Subcutaneous abdominal adipose tissue (tissue), 5 donors: ENCODE results near the gene FOXO6.

ENCODE experiments used
- H3K27ac ChIP-seq: one replicate; pipeline ENCODE4 v1.7.0; 2013; ENCODE audit warnings: low read depth, mild to moderate bottlenecking, inconsistent platforms, low read length, moderate library complexity
- H3K27me3 ChIP-seq, 5 donors: one replicate each; pipeline ENCODE4 v1.7.0; 2013; ENCODE audit warnings: low read length in 5 of 5, inconsistent platforms in 1 of 5; ENCODE audit not compliant: control insufficient read depth in 5 of 5, insufficient read depth in 4 of 5
- H3K36me3 ChIP-seq, 5 donors: one replicate each; pipeline ENCODE4 v1.7.0; 2013; ENCODE audit warnings: low read length in 5 of 5; ENCODE audit not compliant: control insufficient read depth in 5 of 5, insufficient read depth in 5 of 5
- H3K4me1 ChIP-seq, 5 donors: one replicate each; pipeline ENCODE4 v1.7.0; 2013; ENCODE audit warnings: low read length in 5 of 5, mild to moderate bottlenecking in 3 of 5, moderate library complexity in 1 of 5; ENCODE audit not compliant: control insufficient read depth in 5 of 5, insufficient read depth in 5 of 5
- H3K4me3 ChIP-seq, 5 donors: one replicate each; pipeline ENCODE4 v1.7.0; 2013; ENCODE audit warnings: low read length in 5 of 5, low read depth in 1 of 5
- H3K9ac ChIP-seq, 5 donors: one replicate each; pipeline ENCODE4 v1.7.0; 2013; ENCODE audit warnings: low read length in 5 of 5, mild to moderate bottlenecking in 4 of 5, moderate library complexity in 3 of 5
- H3K9me3 ChIP-seq, 5 donors: one replicate each; pipeline ENCODE4 v1.7.0; 2013; ENCODE audit warnings: low read length in 5 of 5; ENCODE audit not compliant: control insufficient read depth in 5 of 5
- donor health status: healthy.
- donor health status: healthy.
- donor health status: healthy.
- donor health status: healthy.
- donor health status: healthy.

FOXO6 gene

GRCh38 chr1:41319807-41320711 lies 41.2 kb upstream of the FOXO6 start:
- H3K4me1 ChIP-seq: peaks cover 0 to 9% (median 0%) of the 10 kb centered on the region in 5 donors
- H3K9ac ChIP-seq: no peak overlapping the region
- no peaks in the 10 kb centered on the region for H3K36me3 ChIP-seq
- H3K27ac ChIP-seq: no peak overlapping the region
- H3K4me3 ChIP-seq: no peak overlapping the region
- H3K9me3 ChIP-seq: no peaks in the 10 kb centered on the region
- H3K27me3 ChIP-seq: peaks cover 0 to 10% (median 4%) of the 10 kb centered on the region in 5 donors

- H3K4me1 ChIP-seq: peaks cover 0 to 9% (median 0%) of the 10 kb centered on the region in 5 donors
- no peaks in the 10 kb centered on the region for H3K36me3 ChIP-seq
- H3K4me3 ChIP-seq: no peak overlapping the region
- H3K9ac ChIP-seq: no peak overlapping the region
- peaks cover 0 to 4% (median 0%) of the 10 kb centered on the region in 5 donors for H3K27me3 ChIP-seq
- no peak overlapping the region for H3K27ac ChIP-seq
- H3K9me3 ChIP-seq: no peaks in the 10 kb centered on the region
Measured at GRCh38 chr1:41320895-41321676, 40.1 kb upstream of the FOXO6 start.

- H3K27me3 ChIP-seq: peaks cover 0 to 4% (median 0%) of the 10 kb centered on the region in 5 donors
- H3K36me3 ChIP-seq: no peaks in the 10 kb centered on the region
- H3K9me3 ChIP-seq: no peaks in the 10 kb centered on the region
- peaks cover 0 to 9% (median 0%) of the 10 kb centered on the region in 5 donors for H3K4me1 ChIP-seq
- no peak overlapping the region for H3K9ac ChIP-seq
- no peak overlapping the region for H3K4me3 ChIP-seq
- H3K27ac ChIP-seq: no peak overlapping the region
Measured at GRCh38 chr1:41322101-41322661, 39.1 kb upstream of the FOXO6 start.

- Histone ChIP-seq H3K4me1 (peaks cover 0 to 9% (median 0%) of the 10 kb centered on the region in 5 donors), H3K27me3 (peaks cover 0 to 4% (median 0%) of the 10 kb centered on the region in 5 donors), H3K9ac (no peak overlapping the region), H3K36me3 (no peaks in the 10 kb centered on the region), H3K27ac (no peak overlapping the region), H3K9me3 (no peaks in the 10 kb centered on the region), H3K4me3 (no peak overlapping the region)
Measured at GRCh38 chr1:41322835-41323234, 38.4 kb upstream of the FOXO6 start.

DNA sequence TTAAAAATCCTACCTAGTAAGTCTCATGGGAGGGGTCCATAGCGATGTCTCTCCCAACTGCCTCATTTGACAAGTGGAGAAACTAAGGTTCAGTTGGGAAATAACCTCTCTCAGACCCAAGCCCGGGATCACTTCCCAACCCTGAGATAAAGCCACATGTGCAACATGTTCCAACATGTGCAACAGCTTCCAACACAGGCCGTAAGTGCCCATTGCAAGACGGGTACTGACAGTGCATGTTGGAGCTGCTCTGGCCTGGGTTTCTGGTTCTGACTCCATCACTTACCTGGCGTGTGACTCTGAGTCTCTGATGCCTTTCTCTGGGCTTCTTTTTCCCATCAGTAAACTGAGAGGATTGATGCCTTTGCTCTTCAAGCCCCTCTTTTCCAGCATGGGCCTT lies 38.0 kb upstream of the FOXO6 start:
- Histone ChIP-seq H3K4me1 (peaks cover 0 to 9% (median 0%) of the 10 kb centered on the region in 5 donors), H3K4me3 (no peak overlapping the region), H3K36me3 (no peaks in the 10 kb centered on the region), H3K9ac (no peak overlapping the region), H3K27me3 (peaks cover 0 to 4% (median 0%) of the 10 kb centered on the region in 5 donors), H3K9me3 (no peaks in the 10 kb centered on the region), H3K27ac (no peak overlapping the region)

DNA sequence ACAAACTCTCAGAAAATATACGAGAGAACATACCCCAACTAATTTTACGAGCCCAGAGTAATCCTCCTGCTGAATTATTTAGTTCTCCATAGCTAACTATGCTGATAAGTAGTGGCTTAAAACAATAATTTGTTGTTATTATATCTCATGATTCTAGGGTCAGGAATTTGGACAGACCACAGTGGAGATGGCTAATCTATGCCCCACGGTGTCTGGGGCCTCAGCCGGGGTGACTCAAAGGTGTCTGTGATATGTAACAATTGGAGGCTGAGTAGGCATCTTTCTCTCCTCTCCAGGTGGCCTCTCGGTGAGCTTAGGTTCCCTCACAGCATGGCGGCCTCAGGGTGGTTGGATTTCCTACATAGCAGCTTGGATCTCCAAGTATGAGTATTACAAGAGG lies 35.4 kb upstream of the FOXO6 start:
- Histone ChIP-seq H3K4me1 (peaks cover 0 to 2% (median 0%) of the 10 kb centered on the region in 5 donors), H3K4me3 (no peak overlapping the region), H3K9me3 (no peaks in the 10 kb centered on the region), H3K36me3 (no peaks in the 10 kb centered on the region), H3K27me3 (peaks cover 0 to 4% (median 0%) of the 10 kb centered on the region in 5 donors), H3K27ac (no peak overlapping the region), H3K9ac (no peak overlapping the region)

DNA sequence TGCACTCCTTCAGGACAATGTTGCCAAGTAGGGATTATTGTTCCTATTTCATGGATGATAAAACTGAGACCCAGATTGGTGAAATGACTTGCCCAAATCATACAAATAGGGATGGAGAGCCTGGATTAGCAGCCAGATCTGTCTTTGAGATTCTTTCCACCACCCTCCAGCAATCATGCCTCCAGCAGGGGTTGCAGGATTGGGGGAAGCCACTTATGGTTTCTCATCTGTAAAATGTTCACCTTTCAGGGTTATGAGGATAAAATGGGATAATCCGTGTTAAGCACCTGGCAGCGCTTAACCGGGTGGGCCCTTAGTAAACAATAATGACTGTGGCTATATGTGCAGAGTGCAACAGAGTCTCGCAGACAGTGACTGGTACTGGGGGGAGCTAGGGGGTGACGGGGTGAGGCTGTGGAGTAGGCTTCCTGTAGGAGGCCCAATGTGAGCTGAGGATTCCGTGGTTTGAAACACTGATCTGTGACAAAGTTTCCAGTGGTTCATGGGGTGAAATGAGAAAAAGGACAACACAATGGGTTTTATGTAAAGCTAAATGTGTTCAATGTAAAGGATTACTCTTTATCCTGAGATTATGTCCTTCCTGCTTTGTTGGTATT lies 33.7 kb upstream of the FOXO6 start:
- no peak overlapping the region for H3K9ac ChIP-seq
- no peak overlapping the region for H3K4me3 ChIP-seq
- H3K27me3 ChIP-seq: peaks cover 0 to 4% (median 0%) of the 10 kb centered on the region in 5 donors
- no peaks in the 10 kb centered on the region for H3K36me3 ChIP-seq
- no peaks in the 10 kb centered on the region for H3K4me1 ChIP-seq
- H3K9me3 ChIP-seq: no peaks in the 10 kb centered on the region
- no peak overlapping the region for H3K27ac ChIP-seq

GRCh38 chr1:41328001-41328615 lies 33.1 kb upstream of the FOXO6 start:
- H3K4me3 ChIP-seq: no peak overlapping the region
- no peak overlapping the region for H3K9ac ChIP-seq
- H3K27ac ChIP-seq: no peak overlapping the region
- H3K4me1 ChIP-seq: no peaks in the 10 kb centered on the region
- H3K9me3 ChIP-seq: peaks cover 0 to 2% (median 0%) of the 10 kb centered on the region in 5 donors
- no peaks in the 10 kb centered on the region for H3K36me3 ChIP-seq
- H3K27me3 ChIP-seq: peaks cover 0 to 4% (median 0%) of the 10 kb centered on the region in 5 donors

GRCh38 chr1:41328780-41329640 lies 32.2 kb upstream of the FOXO6 start:
- Histone ChIP-seq H3K27me3 (peaks cover 0 to 4% (median 0%) of the 10 kb centered on the region in 5 donors), H3K9me3 (peaks cover 0 to 7% (median 3%) of the 10 kb centered on the region in 5 donors), H3K4me3 (no peak overlapping the region), H3K36me3 (no peaks in the 10 kb centered on the region), H3K27ac (no peak overlapping the region), H3K9ac (no peak overlapping the region), H3K4me1 (no peaks in the 10 kb centered on the region)
